ENCODE results near the gene NCBP2.
"Not testable (repeated sequence)": the region's sequence is repeated elsewhere in the genome, so short reads cannot be mapped to it uniquely, and the experiment has no call there.

The NCBP2 gene

DNA sequence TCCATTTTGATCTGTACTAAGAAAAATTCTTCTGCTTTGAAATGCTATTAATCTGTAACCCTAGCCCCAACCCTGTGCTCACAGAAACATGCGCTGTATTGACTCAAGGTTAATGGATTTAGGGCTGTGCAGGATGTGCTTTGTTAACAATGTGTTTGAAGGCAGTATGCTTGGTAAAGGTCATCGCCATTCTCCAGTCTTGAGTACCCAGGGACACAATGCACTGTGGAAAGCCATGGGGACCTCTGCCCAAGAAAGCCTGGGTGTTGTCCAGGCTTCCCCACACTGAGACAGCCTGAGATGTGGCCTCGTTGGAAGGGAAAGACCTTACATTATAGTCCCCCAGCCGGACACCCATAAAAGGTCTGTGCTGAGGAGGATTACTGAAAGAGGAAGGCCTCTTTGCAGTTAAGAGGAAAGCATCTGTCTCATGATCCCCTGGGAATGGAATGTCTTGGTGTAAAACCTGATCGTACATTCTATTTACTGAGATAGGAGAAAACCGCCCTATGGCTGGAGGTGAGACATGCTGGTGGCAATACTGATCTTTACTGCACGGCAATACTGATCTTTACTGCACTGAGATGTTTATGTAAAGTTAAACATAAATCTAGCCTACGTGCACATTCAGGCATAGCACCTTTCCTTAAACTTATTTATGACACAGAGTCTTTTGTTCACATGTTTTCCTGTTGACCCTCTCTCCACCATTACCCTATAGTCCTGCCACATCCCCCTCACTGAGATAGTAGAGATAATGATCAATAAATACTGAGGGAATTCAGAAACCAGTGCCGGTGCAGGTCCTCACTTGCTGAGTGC, 20.0 kb upstream of the NCBP2 start:
- no peak overlapping the region for H3K27ac Mint-ChIP-seq

DNA sequence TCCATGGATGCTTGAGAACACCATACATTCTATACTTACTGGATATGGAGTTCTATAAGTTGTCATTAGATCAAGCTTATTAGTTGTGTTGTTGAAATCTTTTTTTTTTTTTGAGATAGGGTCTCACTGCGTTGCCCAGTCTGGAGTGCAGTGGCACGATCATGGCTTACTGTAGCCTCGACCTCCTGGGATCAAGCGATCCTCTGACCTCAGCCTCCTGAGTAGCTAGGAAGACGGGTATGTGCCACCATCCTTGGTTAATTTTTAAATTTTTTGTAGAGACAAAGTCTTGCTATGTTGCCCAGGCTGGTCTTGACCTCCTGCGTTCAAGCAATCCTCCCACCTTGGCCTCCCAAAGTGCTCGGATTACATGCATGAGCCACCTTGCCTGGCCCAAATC, 12.5 kb upstream of the NCBP2 start:
- no peak overlapping the region for H3K4me3 Mint-ChIP-seq
- peaks cover 3% of the 10 kb centered on the region for H3K4me1 Mint-ChIP-seq (ENCODE audit: low read depth)
- H3K36me3 Mint-ChIP-seq (ENCODE audit: low read depth): no peaks in the 10 kb centered on the region
- no peaks in the 10 kb centered on the region for H3K9me3 Mint-ChIP-seq
- no peak overlapping the region for H3K27ac Mint-ChIP-seq
- no peaks in the 10 kb centered on the region for H3K27me3 Mint-ChIP-seq

More for the DNA sequence above, 20.0 kb upstream of the NCBP2 start:
- H3K9me3 Mint-ChIP-seq: no peaks in the 10 kb centered on the region
- H3K27me3 Mint-ChIP-seq: no peaks in the 10 kb centered on the region
- no peaks in the 10 kb centered on the region for H3K36me3 Mint-ChIP-seq (ENCODE audit: low read depth)
- no peak overlapping the region for H3K4me3 Mint-ChIP-seq
- no peaks in the 10 kb centered on the region for H3K4me1 Mint-ChIP-seq (ENCODE audit: low read depth)

DNA sequence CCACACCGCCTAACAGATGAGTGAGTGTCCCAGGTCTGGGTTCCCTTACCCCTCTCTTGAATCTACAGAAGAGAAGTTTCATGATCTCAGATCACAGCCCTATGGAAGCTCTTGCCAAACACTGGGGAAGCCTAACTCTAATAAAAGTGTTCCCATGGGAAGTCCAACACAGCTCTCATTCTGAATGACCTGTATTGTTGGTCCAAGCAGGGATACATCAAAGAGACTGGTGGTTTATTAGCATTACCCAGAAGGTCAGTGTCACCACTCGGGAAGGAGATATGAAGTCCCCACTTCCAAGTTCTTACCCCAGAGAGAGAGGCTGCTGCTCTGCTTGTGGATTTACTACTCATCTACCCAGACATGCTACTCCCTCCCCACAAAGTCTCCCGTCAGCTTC, 9.0 kb upstream of the NCBP2 start:
- Mint-ChIP-seq H3K4me1 (ENCODE audit: low read depth) (peaks cover 3% of the 10 kb centered on the region), H3K36me3 (ENCODE audit: low read depth) (no peaks in the 10 kb centered on the region), H3K27me3 (no peaks in the 10 kb centered on the region), H3K4me3 (no peak overlapping the region), H3K9me3 (no peaks in the 10 kb centered on the region), H3K27ac (no peak overlapping the region)

GRCh38 chr3:196949750-196950149, 7.4 kb upstream of the NCBP2 start:
- Mint-ChIP-seq H3K27me3 (no peaks in the 10 kb centered on the region), H3K4me1 (ENCODE audit: low read depth) (peaks cover 2% of the 10 kb centered on the region), H3K27ac (no peak overlapping the region), H3K9me3 (no peaks in the 10 kb centered on the region), H3K36me3 (ENCODE audit: low read depth) (peaks cover 2% of the 10 kb centered on the region), H3K4me3 (no peak overlapping the region)

DNA sequence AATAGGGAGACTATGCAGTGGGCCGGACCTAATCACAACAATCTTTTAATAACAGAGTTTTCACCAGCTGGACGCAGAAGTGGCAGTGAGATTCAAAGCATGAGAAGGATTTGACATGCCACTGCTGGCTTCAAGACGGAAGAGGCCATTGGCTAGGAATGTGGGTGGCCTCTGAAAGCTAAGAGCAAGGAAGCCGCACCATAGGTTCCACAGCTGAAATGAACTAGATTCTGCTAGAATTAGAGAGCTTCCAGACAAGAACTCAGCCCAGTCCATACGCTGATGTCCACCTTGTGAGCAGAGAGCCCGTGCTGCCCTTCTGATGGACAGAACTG, 6.9 kb upstream of the NCBP2 start:
- Mint-ChIP-seq H3K36me3 (ENCODE audit: low read depth) (peaks cover 7% of the 10 kb centered on the region), H3K27me3 (no peaks in the 10 kb centered on the region), H3K4me1 (ENCODE audit: low read depth) (peaks cover 7% of the 10 kb centered on the region), H3K9me3 (no peaks in the 10 kb centered on the region), H3K27ac (no peak overlapping the region), H3K4me3 (no peak overlapping the region)

DNA sequence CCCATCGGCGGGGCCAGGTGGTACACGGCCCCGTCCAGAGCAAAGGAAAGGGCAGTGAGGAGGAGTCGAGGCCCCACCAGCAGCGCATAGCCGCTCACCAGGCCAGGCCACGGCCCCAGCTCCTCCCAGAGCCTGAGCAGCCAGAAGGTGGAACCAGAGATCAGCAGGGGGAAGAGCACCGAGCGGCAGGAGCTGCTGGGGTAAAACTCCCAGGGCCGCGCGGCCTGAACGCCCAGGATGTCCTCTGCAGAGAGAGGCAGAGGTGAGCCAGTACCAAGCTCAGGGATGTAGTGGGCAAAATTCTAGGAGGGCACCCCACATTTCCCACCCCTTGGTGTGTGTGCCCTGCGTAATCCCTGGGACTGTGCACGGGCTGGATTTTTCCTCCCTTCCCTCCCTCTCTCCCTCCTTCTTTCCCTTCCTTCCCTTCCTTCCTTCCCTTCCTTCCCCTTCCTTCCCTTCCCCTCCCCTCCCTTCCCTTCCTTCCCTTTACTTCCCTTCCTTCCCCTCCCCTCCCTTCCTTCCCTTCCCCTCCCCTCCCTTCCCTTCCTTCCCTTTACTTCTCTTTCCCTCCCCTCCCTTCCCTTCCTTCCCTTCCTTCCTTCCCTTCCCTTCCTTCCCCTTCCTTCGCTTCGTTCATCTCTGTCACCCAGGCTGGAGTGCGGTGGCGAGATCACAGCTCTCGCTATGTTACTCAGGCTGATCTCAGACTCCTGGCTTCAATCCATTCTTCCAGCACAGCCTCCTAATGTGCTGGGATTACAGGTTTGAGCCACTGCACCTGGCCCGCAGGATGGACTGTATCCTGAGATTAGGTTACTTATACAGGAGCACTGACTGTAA, 6.3 kb upstream of the NCBP2 start:
- Mint-ChIP-seq H3K36me3 (ENCODE audit: low read depth) (peaks cover 12% of the 10 kb centered on the region), H3K9me3 (no peaks in the 10 kb centered on the region), H3K27ac (no peak overlapping the region), H3K4me1 (ENCODE audit: low read depth) (peaks cover 13% of the 10 kb centered on the region), H3K4me3 (no peak overlapping the region), H3K27me3 (no peaks in the 10 kb centered on the region)

- H3K4me3 Mint-ChIP-seq: no peak overlapping the region
- no peak overlapping the region for H3K27ac Mint-ChIP-seq
- peaks cover 20% of the 10 kb centered on the region for H3K4me1 Mint-ChIP-seq (ENCODE audit: low read depth)
- H3K36me3 Mint-ChIP-seq (ENCODE audit: low read depth): peaks cover 20% of the 10 kb centered on the region
- H3K27me3 Mint-ChIP-seq: no peaks in the 10 kb centered on the region
- H3K9me3 Mint-ChIP-seq: no peaks in the 10 kb centered on the region
Observed at GRCh38 chr3:196947860-196948441, 5.6 kb upstream of the NCBP2 start.

DNA sequence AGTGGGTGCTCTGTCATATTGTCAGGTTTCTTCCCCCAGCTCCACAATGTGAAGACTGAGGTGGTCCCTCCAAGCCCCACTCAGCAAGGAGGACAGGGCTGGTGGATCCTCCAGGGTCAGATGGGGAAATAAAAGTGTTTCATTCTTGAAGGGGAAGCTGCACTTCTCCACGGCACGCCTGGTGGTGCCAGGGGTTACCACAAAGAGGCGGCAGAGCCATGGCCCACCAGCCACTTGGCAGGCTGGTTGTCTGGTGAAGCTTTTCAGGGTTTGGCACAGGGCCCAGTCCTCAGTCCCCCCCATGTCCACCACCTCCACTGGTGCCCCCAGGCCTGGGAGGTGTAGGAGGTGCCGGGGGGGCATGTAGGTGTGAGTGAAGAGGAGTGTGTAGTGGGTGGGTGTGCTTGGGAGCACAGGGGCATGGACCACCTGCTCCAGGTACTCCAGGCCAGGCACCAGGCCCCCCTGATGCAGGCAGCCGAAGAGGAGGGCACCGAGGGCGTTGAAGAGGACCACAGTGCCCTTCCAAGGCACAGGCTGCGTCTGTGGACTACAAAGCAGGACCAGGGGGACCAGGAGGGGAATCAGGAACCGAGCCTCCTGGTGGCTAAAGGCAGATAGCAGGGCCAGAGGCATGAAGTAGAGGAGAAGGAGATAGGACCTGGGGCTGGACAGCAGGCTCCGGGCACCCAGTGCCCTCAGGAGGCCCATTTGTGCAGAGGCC, 5.0 kb upstream of the NCBP2 start:
- Mint-ChIP-seq H3K36me3 (ENCODE audit: low read depth) (peaks cover 23% of the 10 kb centered on the region), H3K9me3 (no peaks in the 10 kb centered on the region), H3K4me1 (ENCODE audit: low read depth) (peaks cover 23% of the 10 kb centered on the region), H3K27ac (no peak overlapping the region), H3K4me3 (no peak overlapping the region), H3K27me3 (no peaks in the 10 kb centered on the region)

GRCh38 chr3:196944037-196944790, 1.9 kb upstream of the NCBP2 start:
- H3K4me3 Mint-ChIP-seq: peak overlapping the region; percentile 93
- peaks cover 41% of the 10 kb centered on the region for H3K36me3 Mint-ChIP-seq (ENCODE audit: low read depth)
- peak overlapping the region; percentile 94 for H3K27ac Mint-ChIP-seq
- peaks cover 49% of the 10 kb centered on the region for H3K4me1 Mint-ChIP-seq (ENCODE audit: low read depth)
- H3K27me3 Mint-ChIP-seq, H3K9me3 Mint-ChIP-seq: not testable (repeated sequence)

GRCh38 chr3:196942915-196943277, 568 bp upstream of the NCBP2 start:
- peak overlapping the region; percentile 93 for H3K4me3 Mint-ChIP-seq
- H3K27ac Mint-ChIP-seq: peak overlapping the region; percentile 94
- peaks cover 56% of the 10 kb centered on the region for H3K4me1 Mint-ChIP-seq (ENCODE audit: low read depth)
- H3K27me3 Mint-ChIP-seq: no peaks in the 10 kb centered on the region
- H3K9me3 Mint-ChIP-seq: no peaks in the 10 kb centered on the region
- peaks cover 54% of the 10 kb centered on the region for H3K36me3 Mint-ChIP-seq (ENCODE audit: low read depth)

DNA sequence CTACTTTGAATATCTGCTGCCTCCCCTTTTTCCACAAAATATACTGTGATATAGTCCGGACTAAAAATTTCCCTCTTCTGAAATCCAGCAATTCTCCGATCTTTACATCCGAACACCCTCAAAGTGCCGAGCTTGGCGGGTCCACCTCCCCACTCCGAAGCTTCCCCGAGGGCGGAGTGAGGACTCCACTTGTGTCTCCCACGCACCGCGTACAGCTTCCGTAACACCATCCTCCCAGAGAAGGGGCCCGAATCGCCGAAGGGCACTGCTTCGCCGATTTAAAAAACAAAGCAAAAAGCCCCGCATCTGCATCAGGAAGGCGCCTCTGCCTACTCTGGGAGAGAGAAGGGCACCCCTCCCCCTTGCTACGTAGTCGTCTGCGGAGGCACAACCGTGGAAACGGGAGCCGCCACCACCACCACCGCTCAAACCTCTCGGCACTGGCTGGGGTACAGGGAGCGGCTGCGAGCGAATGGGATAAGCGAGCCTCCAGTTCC, 551 bp downstream of the NCBP2 start:
- Mint-ChIP-seq H3K4me1 (ENCODE audit: low read depth) (peaks cover 56% of the 10 kb centered on the region), H3K27ac (peak overlapping the region; percentile 94), H3K9me3 (no peaks in the 10 kb centered on the region), H3K36me3 (ENCODE audit: low read depth) (peaks cover 65% of the 10 kb centered on the region), H3K4me3 (peak overlapping the region; percentile 93), H3K27me3 (no peaks in the 10 kb centered on the region)

- H3K4me1 Mint-ChIP-seq (ENCODE audit: low read depth): peaks cover 42% of the 10 kb centered on the region
- H3K9me3 Mint-ChIP-seq: no peaks in the 10 kb centered on the region
- no peaks in the 10 kb centered on the region for H3K27me3 Mint-ChIP-seq
- H3K4me3 Mint-ChIP-seq: no peak overlapping the region
- peaks cover 75% of the 10 kb centered on the region for H3K36me3 Mint-ChIP-seq (ENCODE audit: low read depth)
- H3K27ac Mint-ChIP-seq: peak overlapping the region; percentile 87
Observed at GRCh38 chr3:196938576-196938975, 3.8 kb downstream of the NCBP2 start.

DNA sequence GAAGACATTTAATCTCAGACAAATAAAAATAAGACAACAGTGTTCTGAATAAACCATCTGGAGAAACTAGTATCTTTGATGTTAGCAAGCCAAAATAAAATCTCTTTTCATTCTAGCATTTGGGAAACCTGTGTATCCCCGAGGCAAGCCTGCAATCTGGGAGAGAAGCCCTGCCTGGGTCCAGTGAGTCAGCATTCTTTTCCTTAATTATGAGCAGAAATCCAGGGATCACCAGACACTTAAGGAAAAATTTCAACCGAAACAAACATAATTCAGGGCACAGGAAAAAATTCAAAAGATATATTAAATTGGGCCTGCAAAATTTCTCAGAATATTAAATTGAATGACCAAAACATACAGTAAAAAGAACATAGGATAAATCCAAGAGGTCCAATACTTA, 4.2 kb downstream of the NCBP2 start:
- peaks cover 38% of the 10 kb centered on the region for H3K4me1 Mint-ChIP-seq (ENCODE audit: low read depth)
- no peaks in the 10 kb centered on the region for H3K27me3 Mint-ChIP-seq
- no peaks in the 10 kb centered on the region for H3K9me3 Mint-ChIP-seq
- H3K36me3 Mint-ChIP-seq (ENCODE audit: low read depth): peaks cover 73% of the 10 kb centered on the region
- H3K4me3 Mint-ChIP-seq: no peak overlapping the region
- H3K27ac Mint-ChIP-seq: peak overlapping the region; percentile 87

DNA sequence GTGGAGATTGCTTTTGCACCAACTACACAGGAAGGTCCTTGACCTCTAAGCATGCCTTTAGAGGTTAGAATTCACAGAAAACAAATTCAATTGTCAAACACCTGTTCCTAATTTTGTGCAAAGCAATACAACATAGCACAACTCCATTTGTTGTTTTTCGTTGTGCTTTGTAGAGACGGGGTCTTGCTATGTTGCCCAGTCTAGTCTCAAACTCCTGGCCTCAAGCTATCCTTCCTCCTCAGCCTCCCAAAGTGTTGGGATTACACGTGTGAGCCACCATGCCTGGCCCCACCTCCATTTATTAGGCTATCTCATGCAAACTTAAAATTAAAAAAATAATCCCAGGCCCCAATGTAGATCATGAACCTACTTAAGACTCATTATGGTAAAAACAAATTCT, 6.0 kb downstream of the NCBP2 start:
- H3K9me3 Mint-ChIP-seq: no peaks in the 10 kb centered on the region

More for the DNA sequence above, 6.0 kb downstream of the NCBP2 start:
- H3K27ac Mint-ChIP-seq: peak overlapping the region; percentile 33
- H3K4me1 Mint-ChIP-seq (ENCODE audit: low read depth): peaks cover 31% of the 10 kb centered on the region
- no peaks in the 10 kb centered on the region for H3K27me3 Mint-ChIP-seq
- H3K4me3 Mint-ChIP-seq: no peak overlapping the region
- H3K36me3 Mint-ChIP-seq (ENCODE audit: low read depth): peaks cover 76% of the 10 kb centered on the region

All from stimulated activated naive CD8-positive, alpha-beta T cell treated with anti-CD3 and anti-CD28 coated beads, Interleukin-15, Interleukin-2, amounts not matched to agents 100 ng/mL and 50 ng/mL, for 24 hours (primary cell).